Measurements from ENCODE around the gene SZT2. TPM values are rescaled to one million over a fixed set of nuclear protein-coding genes. Genes with fewer than 3 reads are reported as not detected.

Gene SZT2
- total RNA-seq, 2 donors from 2014 or later = 51.4 to 51.6 TPM

DNA sequence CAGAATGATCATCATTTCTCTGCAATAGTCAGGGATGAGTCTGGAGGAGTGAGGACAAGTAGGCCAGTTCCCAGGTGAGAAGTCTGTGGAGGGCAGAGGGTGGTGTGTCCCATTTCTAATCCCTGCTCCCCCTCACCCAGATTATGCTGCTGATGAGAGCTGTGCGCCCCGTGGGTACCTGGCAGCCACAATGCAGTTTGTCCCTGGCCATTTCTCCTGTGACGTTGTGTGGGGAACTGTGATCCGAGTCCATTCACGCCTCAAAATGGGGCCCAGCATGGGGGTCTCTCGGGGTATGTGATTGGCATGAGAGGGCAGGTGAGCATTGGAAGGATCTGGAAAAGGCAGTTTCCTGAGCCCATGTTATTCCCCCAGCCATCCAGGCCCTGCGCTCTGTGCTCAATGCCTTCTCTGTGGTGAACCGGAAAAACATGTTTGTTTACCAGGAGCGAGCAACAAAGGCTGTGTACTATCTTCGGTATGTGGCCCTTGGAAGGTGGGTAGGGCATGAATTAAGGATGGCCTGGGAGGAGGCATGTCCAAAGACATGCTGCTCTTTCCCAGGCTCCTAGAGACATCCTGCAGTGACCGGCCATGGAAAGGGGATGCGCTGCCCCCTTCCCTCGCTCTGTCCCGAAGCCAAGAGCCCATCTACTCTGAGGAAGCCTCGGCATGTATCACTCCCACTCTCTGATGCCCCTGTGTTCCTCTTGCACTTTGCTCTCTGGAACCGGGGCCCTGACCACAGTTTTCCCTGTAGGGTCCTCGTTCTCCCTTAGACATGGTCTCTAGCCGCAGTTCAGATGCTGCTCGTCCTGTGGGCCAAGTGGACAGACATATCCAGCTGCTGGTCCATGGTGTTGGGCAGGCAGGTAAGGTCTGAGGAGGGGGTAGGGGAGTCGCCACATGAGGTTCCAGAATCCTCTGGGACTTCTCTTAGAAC is 47.6 kb downstream of the SZT2 start:
- no peak for DNase-seq
- H3K4me3 Mint-ChIP-seq = no peak overlapping the region
- no peaks in the 10 kb centered on the region for H3K4me1 Mint-ChIP-seq (ENCODE audit: low read depth)
- no peaks in the 10 kb centered on the region for H3K27me3 Mint-ChIP-seq (ENCODE audit: low read depth)
- H3K36me3 Mint-ChIP-seq (ENCODE audit: insufficient read depth in 2 of 2) = peaks cover 6 to 7% of the 10 kb centered on the region in 2 donors
- H3K9me3 Mint-ChIP-seq = no peaks in the 10 kb centered on the region
- no peak overlapping the region for H3K27ac Mint-ChIP-seq
- no peak for ATAC-seq (replicated peaks in 1 of 2)

DNA sequence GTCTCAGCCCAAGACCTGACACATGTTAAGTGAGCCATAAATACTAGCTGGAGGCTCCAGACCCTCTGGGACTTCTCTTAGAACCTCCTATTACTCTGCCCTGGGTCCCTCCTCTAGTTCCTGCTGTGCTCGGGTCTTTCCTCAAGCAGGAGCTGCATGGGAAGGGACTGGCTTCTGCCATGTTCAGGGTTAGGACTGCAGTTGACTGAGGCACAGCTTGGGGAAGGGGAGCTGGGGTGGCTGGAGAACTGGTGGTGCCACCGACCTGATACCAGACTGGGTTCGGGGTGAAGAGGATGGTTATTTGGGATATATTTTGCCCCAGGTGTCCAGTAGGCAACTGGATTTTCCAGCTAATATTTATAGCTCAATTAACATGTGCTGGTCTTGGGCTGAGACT is 48.3 kb downstream of the SZT2 start:
- ATAC-seq (replicated peaks in 1 of 2) (no peak), DNase-seq (no peak)
- no peak overlapping the region for H3K27ac Mint-ChIP-seq
- H3K4me1 Mint-ChIP-seq (ENCODE audit: low read depth) = no peaks in the 10 kb centered on the region
- H3K36me3 Mint-ChIP-seq (ENCODE audit: insufficient read depth in 2 of 2) = peaks cover 6 to 7% of the 10 kb centered on the region in 2 donors
- no peaks in the 10 kb centered on the region for H3K27me3 Mint-ChIP-seq (ENCODE audit: low read depth)
- H3K9me3 Mint-ChIP-seq = no peaks in the 10 kb centered on the region
- H3K4me3 Mint-ChIP-seq = no peak overlapping the region

DNA sequence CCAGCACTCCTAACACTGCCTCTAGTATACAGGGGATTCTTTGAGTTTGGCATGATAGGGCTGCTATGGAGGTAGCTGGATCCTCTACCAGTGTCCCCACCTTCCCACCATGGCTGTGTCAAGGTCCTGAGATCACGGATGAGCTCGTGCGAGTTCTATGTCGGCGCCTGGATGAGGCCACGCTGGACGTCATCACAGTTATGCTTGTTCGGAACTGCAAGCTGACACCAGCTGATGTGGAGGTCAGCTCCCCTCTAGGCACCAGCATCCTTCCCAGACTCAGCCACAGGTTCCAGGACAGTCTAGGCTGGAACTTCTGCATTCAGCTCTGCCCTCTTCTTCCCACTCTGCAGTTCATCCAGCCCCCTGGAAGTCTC is 48.9 kb downstream of the SZT2 start:
- H3K4me1 Mint-ChIP-seq (ENCODE audit: low read depth) = no peaks in the 10 kb centered on the region
- no peaks in the 10 kb centered on the region for H3K9me3 Mint-ChIP-seq
- DNase-seq = no peak
- no peak for ATAC-seq (replicated peaks in 1 of 2)
- H3K27me3 Mint-ChIP-seq (ENCODE audit: low read depth) = no peaks in the 10 kb centered on the region
- H3K36me3 Mint-ChIP-seq (ENCODE audit: insufficient read depth in 2 of 2) = peaks cover 3 to 7% of the 10 kb centered on the region in 2 donors
- H3K27ac Mint-ChIP-seq = no peak overlapping the region
- H3K4me3 Mint-ChIP-seq = no peak overlapping the region

DNA sequence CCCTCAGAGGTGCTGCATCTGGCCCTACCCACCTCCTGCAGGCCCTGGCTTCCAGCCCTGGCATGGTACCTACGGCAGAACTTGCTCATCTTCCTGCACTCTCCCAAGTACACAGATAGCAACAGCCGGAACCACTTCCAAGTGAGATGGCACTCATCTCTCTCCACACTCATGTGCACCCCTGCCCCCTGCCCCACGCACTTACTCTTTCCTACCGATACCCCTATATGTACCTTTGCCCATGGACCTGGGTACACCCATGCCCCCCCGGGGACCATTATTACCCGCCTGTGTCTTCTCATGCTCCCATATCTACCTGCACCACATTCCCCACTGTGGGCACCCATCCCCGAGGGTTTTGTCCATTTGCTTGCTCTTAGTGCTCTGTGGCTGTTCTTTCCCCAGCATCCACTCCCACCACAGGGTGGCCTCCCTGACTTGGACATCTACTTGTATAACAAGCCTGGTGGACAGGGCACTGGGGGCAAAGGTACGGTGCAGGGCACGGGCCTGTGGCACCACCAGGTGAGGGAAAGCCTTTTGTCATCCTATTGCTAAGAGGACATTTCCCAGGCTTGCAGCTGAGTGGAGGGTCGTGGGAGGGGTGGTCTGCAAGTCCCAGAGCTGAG is 49.4 kb downstream of the SZT2 start:
- Mint-ChIP-seq H3K27ac (no peak overlapping the region), H3K36me3 (ENCODE audit: insufficient read depth in 2 of 2) (peaks cover 3 to 7% of the 10 kb centered on the region in 2 donors)
- no peak for ATAC-seq (replicated peaks in 1 of 2)

DNA sequence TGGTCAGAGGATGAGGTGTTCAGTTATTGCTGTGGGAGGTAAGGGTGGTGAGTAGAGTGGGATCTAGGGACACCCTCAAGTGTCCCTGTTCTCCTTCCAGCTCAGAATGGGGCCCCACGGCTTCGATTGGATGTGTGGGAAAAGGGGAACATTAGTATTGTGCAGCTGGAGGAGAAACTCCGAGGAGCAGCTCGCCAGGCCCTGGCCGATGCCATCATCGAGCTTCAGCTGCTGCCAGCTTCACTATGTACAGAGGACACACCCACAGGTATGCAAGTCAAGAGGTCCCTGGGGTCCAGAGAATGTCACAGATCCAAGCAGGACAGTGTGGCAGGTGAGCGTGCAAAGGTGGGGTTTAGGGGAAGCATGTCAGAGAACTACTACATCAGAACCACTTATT is 50.1 kb downstream of the SZT2 start:
- no peaks in the 10 kb centered on the region for H3K4me1 Mint-ChIP-seq (ENCODE audit: low read depth)
- H3K4me3 Mint-ChIP-seq = no peak overlapping the region
- H3K36me3 Mint-ChIP-seq (ENCODE audit: insufficient read depth in 2 of 2) = peaks cover 3 to 7% of the 10 kb centered on the region in 2 donors
- no peak overlapping the region for H3K27ac Mint-ChIP-seq
- H3K9me3 Mint-ChIP-seq = no peaks in the 10 kb centered on the region
- DNase-seq (no peak), ATAC-seq (replicated peaks in 1 of 2) (no peak)
- H3K27me3 Mint-ChIP-seq (ENCODE audit: low read depth) = no peaks in the 10 kb centered on the region

More for the DNA sequence above, 49.4 kb downstream of the SZT2 start:
- no peaks in the 10 kb centered on the region for H3K27me3 Mint-ChIP-seq (ENCODE audit: low read depth)
- no peak overlapping the region for H3K4me3 Mint-ChIP-seq
- H3K4me1 Mint-ChIP-seq (ENCODE audit: low read depth) = no peaks in the 10 kb centered on the region
- DNase-seq = no peak
- H3K9me3 Mint-ChIP-seq = no peaks in the 10 kb centered on the region

DNA sequence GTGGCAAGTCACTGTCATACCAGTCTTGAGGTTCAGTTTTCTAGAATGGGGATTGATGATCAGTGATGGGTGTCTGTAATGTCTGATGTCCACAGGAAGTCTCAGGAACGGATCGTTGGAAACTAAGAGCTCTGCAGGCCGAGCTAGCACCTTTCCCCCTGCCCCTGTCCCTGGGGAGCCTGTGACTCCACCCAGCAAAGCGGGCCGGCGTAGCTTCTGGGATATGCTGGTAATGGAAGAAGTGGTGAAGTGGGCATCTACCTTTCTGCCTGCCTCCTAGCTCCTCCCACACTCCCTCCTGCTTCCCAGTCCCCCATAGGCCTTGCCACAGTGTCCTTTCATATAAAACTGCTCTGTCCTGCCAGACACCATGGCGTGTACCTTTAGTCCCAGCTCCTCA is 50.7 kb downstream of the SZT2 start:
- no peak for DNase-seq
- Mint-ChIP-seq H3K9me3 (no peaks in the 10 kb centered on the region), H3K27me3 (ENCODE audit: low read depth) (no peaks in the 10 kb centered on the region), H3K4me1 (ENCODE audit: low read depth) (no peaks in the 10 kb centered on the region), H3K36me3 (ENCODE audit: insufficient read depth in 2 of 2) (peaks cover 3 to 4% of the 10 kb centered on the region in 2 donors), H3K4me3 (no peak overlapping the region), H3K27ac (no peak overlapping the region)
- no peak for ATAC-seq (replicated peaks in 1 of 2)

DNA sequence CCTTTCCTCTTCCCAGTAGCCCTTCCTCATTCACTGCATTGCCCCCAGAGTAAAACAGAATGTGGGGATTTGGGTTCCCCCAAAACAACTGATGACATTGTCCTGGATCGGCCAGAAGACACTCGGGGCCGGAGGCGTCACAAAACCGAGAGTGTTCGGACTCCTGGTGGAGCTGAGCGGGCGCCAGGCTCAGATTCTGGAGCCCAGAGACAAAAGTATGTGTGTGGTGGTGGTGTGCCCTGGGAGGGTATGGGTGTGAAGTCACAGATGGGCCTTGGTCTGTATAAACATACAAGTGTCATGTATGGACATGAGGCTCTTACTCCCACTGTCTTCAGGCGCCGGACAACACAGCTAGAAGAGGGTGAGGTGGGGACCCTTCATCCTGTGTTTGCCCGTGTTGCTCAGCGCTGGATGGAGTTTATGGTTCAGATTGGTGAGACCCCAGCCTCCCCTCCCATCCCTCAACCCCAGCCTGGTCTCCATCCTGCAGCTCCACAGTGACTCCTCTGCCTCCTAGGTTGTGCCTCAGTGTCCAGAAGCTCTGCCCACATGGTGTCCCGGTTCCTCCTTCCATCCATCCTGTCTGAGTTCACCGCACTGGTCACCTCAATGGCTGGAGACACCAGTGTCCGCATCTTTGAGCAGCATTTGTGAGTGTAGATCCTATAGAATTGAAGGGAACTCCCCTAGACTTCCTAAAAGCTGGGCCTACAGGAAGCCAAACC is 51.6 kb downstream of the SZT2 start:
- Mint-ChIP-seq H3K9me3 (no peaks in the 10 kb centered on the region), H3K4me3 (no peak overlapping the region), H3K4me1 (ENCODE audit: low read depth) (no peaks in the 10 kb centered on the region), H3K27ac (no peak overlapping the region), H3K27me3 (ENCODE audit: low read depth) (no peaks in the 10 kb centered on the region), H3K36me3 (ENCODE audit: insufficient read depth in 2 of 2) (peaks cover 4 to 5% of the 10 kb centered on the region in 2 donors)
- DNase-seq = no peak
- ATAC-seq (replicated peaks in 1 of 2) = no peak

DNA sequence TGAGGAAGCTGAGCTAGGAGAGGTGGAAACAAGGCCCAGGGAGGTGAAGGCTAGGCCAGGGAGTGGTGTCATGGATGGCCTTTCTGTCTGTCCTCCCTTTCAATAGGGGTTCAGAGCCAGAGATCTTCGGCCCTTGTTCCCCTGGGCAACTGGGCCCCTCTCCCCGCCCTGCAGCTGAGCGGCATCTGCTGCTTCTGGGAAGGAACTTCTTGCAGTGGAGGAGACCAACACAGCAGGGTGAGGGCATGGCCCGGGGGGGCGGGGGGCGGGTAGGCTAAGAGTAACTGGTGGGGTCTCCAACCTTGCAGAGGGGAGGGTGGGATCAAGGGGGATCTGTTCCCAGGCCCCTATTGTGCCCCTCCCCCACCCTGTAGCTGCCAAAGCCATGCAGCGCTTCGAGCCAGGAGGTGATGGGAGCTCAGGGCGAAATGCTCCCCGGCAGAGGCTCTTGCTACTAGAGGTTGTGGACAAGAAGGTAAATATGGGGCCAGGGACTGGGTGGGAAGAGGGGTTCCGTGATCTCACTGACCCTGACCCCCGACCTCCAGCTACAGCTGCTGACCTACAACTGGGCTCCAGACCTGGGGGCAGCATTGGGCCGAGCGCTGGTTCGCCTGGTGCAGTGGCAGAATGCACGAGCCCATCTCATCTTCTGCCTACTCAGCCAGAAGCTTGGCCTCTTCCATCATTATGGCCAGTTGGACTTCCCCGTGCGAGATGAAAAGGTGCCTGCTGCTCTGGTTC is 52.4 kb downstream of the SZT2 start:
- ATAC-seq (replicated peaks in 1 of 2) (no peak), DNase-seq (no peak)
- H3K36me3 Mint-ChIP-seq (ENCODE audit: insufficient read depth in 2 of 2) = peaks cover 4 to 5% of the 10 kb centered on the region in 2 donors
- no peaks in the 10 kb centered on the region for H3K9me3 Mint-ChIP-seq
- no peak overlapping the region for H3K4me3 Mint-ChIP-seq
- H3K4me1 Mint-ChIP-seq (ENCODE audit: low read depth) = no peaks in the 10 kb centered on the region
- H3K27ac Mint-ChIP-seq = no peak overlapping the region
- no peaks in the 10 kb centered on the region for H3K27me3 Mint-ChIP-seq (ENCODE audit: low read depth)

DNA sequence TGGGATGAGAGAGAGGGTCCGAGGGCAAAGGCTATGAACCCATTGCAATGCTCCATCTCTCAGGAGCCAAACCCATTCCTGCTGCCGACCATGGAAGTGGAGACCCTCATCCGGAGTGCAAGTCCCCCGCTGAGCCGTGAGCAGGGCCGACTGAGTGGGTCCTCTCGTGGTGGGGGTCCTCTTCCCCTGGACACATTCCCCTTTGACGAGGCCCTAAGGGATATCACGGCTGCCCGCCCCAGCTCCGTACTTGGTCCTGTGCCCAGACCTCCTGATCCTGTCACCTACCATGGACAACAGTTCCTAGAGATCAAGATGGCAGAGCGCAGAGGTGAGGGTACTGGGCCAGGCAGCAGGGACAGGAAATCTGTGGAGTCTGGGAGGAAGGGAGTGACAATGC is 53.1 kb downstream of the SZT2 start:
- Mint-ChIP-seq H3K36me3 (ENCODE audit: insufficient read depth in 2 of 2) (peaks cover 4 to 5% of the 10 kb centered on the region in 2 donors), H3K4me1 (ENCODE audit: low read depth) (no peaks in the 10 kb centered on the region), H3K27me3 (ENCODE audit: low read depth) (no peaks in the 10 kb centered on the region), H3K9me3 (no peaks in the 10 kb centered on the region), H3K4me3 (no peak overlapping the region), H3K27ac (no peak overlapping the region)
- DNase-seq (no peak), ATAC-seq (replicated peaks in 1 of 2) (no peak)

DNA sequence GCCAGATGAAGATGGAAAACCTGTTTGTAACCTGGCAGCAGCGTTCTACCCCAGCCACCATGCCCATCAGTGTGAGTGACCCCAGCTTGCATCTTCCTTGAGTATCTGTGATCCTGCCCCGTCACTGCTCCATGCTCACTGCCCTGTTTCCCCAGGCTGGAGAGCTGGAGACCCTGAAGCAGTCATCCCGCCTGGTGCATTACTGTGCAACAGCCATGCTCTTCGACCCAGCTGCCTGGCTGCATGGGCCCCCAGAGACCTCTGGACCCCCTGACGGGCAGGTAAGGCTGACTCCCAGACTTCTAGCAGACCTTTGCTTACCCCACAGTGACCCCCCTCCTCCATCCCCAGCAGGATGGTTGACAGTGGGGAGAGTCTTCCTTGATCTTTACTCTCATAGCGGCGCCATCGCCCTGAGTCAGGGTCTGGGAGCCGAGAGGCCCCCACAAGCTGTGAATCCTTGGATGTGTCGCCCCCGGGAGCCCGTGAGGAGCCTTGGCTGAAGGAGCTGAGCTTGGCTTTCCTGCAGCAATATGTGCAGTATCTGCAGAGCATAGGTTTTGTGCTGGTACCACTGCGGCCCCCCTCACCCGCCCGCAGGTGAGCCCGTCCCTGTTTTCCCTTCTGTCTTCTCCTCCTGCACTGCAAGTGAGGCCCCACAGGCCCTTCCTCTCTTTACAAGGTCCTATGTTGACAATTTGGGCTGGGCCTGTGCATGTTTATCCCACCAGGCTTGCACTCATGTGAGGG is 53.7 kb downstream of the SZT2 start:
- no peak for DNase-seq
- Mint-ChIP-seq H3K27ac (no peak overlapping the region), H3K9me3 (no peaks in the 10 kb centered on the region), H3K4me3 (no peak overlapping the region), H3K27me3 (ENCODE audit: low read depth) (no peaks in the 10 kb centered on the region), H3K4me1 (ENCODE audit: low read depth) (no peaks in the 10 kb centered on the region), H3K36me3 (ENCODE audit: insufficient read depth in 2 of 2) (peaks cover 4% of the 10 kb centered on the region in 2 donors)
- no peak for ATAC-seq (replicated peaks in 1 of 2)

DNA sequence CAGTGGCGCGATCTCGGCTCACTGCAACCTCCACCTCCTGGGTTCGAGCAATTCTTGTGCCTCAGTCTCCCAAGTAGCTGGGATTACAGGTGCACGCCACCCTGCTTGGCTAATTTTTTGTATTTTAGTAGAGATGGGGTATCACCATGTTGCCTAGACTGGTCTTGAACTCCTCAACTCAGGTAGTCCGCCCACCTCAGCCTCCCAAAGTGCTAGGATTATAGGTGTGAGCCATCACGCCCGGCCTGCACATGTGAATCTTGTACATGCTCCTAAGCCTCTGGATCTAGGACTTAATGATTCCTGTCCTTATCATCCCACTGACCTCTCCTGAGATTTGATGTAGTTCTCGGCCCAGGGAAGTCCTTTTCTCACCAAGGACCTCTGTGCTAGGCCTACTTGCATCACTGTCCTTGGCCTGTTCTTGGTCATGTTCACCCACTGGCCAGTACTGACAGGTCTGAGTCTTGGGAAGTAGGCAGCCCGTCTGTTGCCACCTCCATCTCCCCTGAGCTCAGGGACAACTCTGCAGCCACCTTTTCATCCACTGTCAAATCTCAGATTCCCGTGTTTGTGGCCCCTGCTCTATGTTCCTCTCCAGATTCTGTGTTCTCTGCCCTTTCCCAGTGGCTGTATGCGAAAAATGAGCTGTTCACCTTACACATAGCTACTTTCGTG is 54.6 kb downstream of the SZT2 start:
- Mint-ChIP-seq H3K9me3 (no peaks in the 10 kb centered on the region), H3K36me3 (ENCODE audit: insufficient read depth in 2 of 2) (peaks cover 2% of the 10 kb centered on the region in 2 donors), H3K4me1 (ENCODE audit: low read depth) (no peaks in the 10 kb centered on the region), H3K4me3 (no peak overlapping the region), H3K27me3 (ENCODE audit: low read depth) (no peaks in the 10 kb centered on the region), H3K27ac (peak overlapping the region; percentile 0)
- no peak for DNase-seq
- no peak for ATAC-seq (replicated peaks in 1 of 2)

DNA sequence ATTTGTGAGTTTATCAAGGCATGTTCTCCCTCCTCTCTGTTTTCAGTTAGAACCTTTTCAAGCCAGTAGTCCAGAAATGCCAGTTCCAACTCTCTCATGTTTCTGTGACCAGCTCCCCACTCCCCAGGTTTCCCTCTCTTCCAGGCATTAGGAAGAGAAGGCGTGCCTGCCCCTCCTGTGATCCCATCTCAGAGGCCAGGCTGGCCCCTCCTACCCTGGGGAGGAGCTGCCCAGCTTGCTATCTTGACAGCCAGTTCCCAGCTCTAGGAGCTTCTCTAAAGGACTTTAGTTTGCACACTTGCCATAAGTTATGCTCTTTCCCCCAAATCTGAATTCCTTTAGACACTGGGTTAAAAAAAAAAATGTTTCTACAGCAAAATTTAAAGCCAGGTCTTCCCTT is 55.1 kb downstream of the SZT2 start:
- no peak for DNase-seq
- H3K4me3 Mint-ChIP-seq = no peak overlapping the region
- no peaks in the 10 kb centered on the region for H3K27me3 Mint-ChIP-seq (ENCODE audit: low read depth)
- peak overlapping the region; percentile 0 for H3K27ac Mint-ChIP-seq
- H3K4me1 Mint-ChIP-seq (ENCODE audit: low read depth) = no peaks in the 10 kb centered on the region
- H3K36me3 Mint-ChIP-seq (ENCODE audit: insufficient read depth in 2 of 2) = peaks cover 2% of the 10 kb centered on the region in 2 donors
- no peak for ATAC-seq (replicated peaks in 1 of 2)
- no peaks in the 10 kb centered on the region for H3K9me3 Mint-ChIP-seq

Measured in activated T-cell treated with anti-CD3 and anti-CD28 coated beads, Interleukin-2, amount 50 U/mL, for 72 hours (primary cell).